ENCODE measurements around the gene TRIM16. TPM values are rescaled to one million over a fixed set of nuclear protein-coding genes. Genes with fewer than 3 reads are reported as not detected.

The TRIM16 gene
- total RNA-seq, 4 donors from 2014 or later: 11.0 to 26.8 (median 18.2) TPM

DNA sequence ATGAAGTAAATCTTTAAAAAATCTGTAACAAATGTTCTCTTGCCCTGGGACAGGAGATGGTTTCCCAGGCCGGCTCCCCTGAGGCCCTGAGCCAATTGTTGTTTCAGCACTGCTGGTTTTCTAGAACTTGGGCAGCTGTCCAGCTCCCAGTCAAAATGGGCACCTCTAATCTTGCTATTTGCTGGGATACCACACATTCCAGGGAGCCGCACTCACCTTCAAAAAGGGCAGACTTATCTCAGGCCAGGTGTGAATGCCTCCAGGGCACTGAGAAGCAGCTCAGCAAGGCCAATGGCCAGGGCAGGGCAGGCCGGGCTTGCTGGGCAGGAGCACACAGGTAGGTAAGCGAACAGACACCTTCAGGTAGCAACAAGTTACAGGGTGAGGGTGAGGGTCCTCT lies 24.4 kb downstream of the TRIM16 start:
- TF ChIP-seq, protein P1, sequence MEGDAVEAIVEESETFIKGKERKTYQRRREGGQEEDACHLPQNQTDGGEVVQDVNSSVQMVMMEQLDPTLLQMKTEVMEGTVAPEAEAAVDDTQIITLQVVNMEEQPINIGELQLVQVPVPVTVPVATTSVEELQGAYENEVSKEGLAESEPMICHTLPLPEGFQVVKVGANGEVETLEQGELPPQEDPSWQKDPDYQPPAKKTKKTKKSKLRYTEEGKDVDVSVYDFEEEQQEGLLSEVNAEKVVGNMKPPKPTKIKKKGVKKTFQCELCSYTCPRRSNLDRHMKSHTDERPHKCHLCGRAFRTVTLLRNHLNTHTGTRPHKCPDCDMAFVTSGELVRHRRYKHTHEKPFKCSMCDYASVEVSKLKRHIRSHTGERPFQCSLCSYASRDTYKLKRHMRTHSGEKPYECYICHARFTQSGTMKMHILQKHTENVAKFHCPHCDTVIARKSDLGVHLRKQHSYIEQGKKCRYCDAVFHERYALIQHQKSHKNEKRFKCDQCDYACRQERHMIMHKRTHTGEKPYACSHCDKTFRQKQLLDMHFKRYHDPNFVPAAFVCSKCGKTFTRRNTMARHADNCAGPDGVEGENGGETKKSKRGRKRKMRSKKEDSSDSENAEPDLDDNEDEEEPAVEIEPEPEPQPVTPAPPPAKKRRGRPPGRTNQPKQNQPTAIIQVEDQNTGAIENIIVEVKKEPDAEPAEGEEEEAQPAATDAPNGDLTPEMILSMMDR (IDR thresholded peaks at IDR 0.05; ENCODE audit: low read depth): no peak

DNA sequence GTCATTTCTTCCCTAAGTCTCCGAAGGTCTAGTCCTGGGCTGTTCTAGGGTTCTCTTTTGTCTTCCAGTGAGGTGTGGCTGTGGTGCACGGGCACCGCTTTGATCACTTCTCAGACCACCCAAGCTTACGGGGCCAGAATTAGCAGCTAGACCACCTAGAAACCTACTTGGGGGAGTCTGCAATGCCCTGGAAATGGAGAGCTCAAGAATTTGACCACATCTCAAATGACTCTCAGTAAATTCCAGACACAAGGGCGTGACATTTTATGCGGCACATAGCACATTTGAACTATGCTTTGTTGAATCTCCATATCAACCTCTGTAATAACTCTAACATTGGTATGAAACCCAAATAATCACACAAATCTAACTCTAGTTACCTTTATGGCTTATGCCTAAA lies 24.9 kb downstream of the TRIM16 start:
- TF ChIP-seq, protein P1 (IDR thresholded peaks at IDR 0.05; ENCODE audit: low read depth): no peak

DNA sequence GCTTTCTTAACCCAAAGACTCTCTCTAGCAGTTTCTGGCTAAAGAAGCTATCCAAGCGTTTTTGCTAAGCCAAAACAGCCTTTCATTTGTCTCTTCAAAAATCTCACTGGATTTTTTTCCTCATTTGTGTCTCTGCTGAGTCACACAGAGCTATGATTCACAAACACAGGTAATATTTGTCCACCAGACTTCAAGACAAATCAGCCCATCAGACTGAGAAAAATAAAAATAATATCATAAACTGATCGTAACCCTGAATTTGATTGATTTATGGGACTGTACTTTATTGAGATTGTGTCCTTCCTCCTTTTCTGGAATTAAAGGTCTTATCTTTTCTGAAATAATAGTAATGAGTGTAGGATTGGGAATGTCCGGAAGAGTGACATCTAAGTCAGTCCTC lies 25.8 kb downstream of the TRIM16 start:
- TF ChIP-seq, protein P1 (IDR thresholded peaks at IDR 0.05; ENCODE audit: low read depth): no peak

DNA sequence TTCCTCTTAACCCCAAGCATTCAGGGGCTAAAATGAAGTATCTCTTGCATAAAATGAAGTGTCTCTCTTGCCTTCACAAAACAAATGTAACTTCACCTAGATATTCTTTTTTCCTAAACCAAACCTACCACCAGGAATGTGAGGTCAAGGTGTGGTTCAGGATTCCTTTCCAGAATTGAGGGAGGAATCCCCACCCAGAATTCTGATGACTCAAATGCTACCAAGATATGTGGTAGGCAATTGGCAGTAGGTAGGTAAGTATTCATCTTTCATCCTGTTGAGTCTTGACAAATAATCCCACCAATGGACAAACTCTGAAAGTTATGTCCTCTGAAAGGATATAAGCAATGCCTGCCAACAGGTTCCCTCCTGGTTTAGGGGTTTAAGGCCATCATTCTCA lies 26.2 kb downstream of the TRIM16 start:
- TF ChIP-seq, protein P1 (IDR thresholded peaks at IDR 0.05; ENCODE audit: low read depth): no peak

DNA sequence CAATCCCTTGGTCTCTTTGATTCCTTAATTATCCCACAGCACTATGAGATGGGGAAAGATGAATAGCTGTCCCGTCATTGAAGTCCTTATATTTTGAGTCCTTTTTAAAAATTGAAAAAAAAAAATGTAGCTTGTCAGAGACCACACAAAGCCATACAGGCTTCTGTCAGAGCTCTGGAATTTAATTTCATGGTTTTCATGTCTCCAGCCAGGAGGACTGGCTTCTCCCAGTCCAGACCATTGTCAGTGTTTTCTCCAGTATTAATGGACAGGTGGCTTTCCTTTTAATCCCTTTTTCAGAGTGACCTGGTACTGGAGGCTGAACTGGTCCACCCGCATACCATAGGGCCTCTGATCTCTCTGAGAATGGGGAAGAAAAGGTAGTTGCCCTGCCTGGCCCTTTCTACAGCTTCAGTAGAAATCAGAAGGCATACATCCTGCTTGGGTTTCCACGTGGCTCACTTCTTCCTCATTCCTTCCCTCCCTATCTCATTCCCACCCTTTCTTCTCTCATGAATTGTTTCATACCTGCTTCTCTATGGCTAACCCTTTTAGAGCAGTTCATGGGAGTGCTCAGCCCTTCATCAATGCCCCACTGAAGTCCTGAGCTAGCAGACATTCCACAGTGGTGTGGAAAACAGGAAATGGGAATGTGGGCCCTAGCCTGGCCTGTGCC lies 29.1 kb downstream of the TRIM16 start:
- TF ChIP-seq, protein P1 (IDR thresholded peaks at IDR 0.05; ENCODE audit: low read depth): no peak

DNA sequence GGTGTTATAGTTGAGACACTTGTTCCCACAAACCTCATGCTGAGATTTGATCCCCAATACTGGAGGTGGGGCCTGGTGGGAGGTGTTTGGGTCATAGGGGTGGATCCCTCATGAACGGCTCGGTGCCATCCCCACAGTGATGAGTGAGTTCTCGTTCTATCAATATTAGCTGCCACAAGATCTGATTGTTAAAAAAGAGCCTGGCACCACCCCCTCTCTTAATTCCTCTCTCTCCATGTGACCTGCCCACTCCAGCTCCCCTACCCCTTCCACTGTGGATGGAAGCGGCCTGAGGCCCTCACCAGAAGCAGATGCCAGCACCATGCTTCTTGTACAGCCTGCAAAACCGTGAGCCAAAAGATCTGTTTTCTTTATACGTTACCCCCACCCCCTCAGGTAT lies 31.2 kb downstream of the TRIM16 start:
- TF ChIP-seq, protein P1 (IDR thresholded peaks at IDR 0.05; ENCODE audit: low read depth): no peak

DNA sequence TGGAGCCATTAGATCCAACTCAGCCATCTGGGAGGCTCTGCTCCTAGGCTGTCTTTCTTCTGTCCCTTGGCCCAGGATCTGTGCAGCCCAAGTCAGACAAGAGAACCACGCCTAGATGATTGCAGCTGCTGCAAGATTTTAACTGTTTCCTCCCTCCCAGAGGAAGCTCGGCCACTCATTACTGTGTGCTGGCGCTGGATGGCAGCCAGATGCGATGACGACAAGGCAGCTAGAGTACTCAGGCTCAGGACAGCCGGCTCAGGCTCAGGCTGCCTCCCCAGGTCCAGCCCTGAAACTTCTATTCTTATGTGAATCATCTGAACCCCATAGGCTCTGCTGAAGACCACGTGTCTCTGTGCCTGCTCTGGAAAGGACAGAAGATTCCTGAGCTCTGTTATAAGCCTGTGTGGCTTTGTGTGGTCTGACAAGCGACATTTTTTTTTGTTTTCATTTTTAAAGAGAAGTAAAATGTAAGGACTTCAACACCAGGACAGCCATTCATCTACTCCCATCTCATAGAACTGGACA lies 32.5 kb downstream of the TRIM16 start:
- TF ChIP-seq, protein P1 (IDR thresholded peaks at IDR 0.05; ENCODE audit: low read depth): no peak
